HepG2 (cell line): ENCODE results near the gene REPIN1. TPM values are rescaled to one million over a fixed set of nuclear protein-coding genes. Genes with fewer than 3 reads are reported as not detected.

Experiments used
- ATAC-seq: fragments of 200-7000 bp; cut with Tn5 transposase; 3 replicates; pipeline ENCODE4 v1.9.1; 2020; ENCODE audit warnings: mild to moderate bottlenecking, moderate library complexity
- BruUV-seq: library from RNA; stranded (reverse); fragments of 400-500 nt; replicated peaks from 2 replicates; lab custom pipeline; 2021; lab: Mats Ljungman, UMichigan
- CTCF ChIA-PET: fragments of 300-600 bp; formaldehyde crosslinking; extraction: SDS; loops from one replicate; lab custom pipeline; 2021; ENCODE audit warnings: low total read pairs, inconsistent platforms, low intra/inter-chr PET ratio; lab: Yijun Ruan, JAX
- POLR2A ChIA-PET: fragments of 350-600 bp; sonication (Branson Sonifier 250); formaldehyde crosslinking; loops from one replicate; lab custom pipeline; 2020; ENCODE audit warnings: antibody characterized with exemption, inconsistent platforms; lab: Yijun Ruan, JAX
- DNase-seq: peaks from one replicate; pipeline ENCODE4 v3.0.0-alpha.2; 2015; ENCODE audit warnings: low spot score
- FAIRE-seq: peaks from 3 replicates; lab custom pipeline; 2011; peaks lifted over from hg19 to GRCh38; lab: Jason Lieb, UNC
- H2AFZ ChIP-seq: one replicate; pipeline ENCODE4 v1.6.1; 2011; ENCODE audit warnings: low read length, inconsistent platforms
- H3K27ac ChIP-seq: fragments of 300-600 bp; 3 replicates; pipeline ENCODE4 v1.8.0; 2011; ENCODE audit warnings: mixed run types, mild to moderate bottlenecking, mixed read lengths, low read length, inconsistent platforms; ENCODE audit not compliant: insufficient read depth; ENCODE audit errors: extremely low read length
- H3K27me3 ChIP-seq, 2 experiments: fragments of 200-600 bp in 1 of 2; 2 replicates in 1 of 2; 3 replicates in 1 of 2; pipeline versions ENCODE4 v1.6.0 to v1.8.0; 2011; ENCODE audit warnings: low read length in 2 of 2, mild to moderate bottlenecking in 2 of 2, moderate library complexity in 2 of 2, inconsistent platforms in 1 of 2; ENCODE audit not compliant: insufficient read depth in 2 of 2, control insufficient read depth in 1 of 2
- H3K36me3 ChIP-seq, 2 experiments: fragments of 200-600 bp in 1 of 2; replicated peaks in 1 of 2; 2 replicates in 1 of 2; 3 replicates in 1 of 2; pipeline versions ENCODE4 v1.5.1 to v1.8.0; 2011; ENCODE audit warnings: low read length in 2 of 2, inconsistent platforms in 1 of 2; ENCODE audit not compliant: insufficient read depth in 2 of 2, control insufficient read depth in 1 of 2
- H3K4me1 ChIP-seq: 2 replicates; pipeline ENCODE4 v1.5.1; 2012; ENCODE audit warnings: low read length, inconsistent platforms; ENCODE audit not compliant: insufficient read depth
- H3K4me2 ChIP-seq: 2 replicates; pipeline ENCODE4 v1.6.0; 2011; ENCODE audit warnings: low read depth, low read length, inconsistent platforms
- H3K4me3 ChIP-seq, 3 experiments: fragments of 200-600 bp in 1 of 3; sonication (generic), shearing (Covaris generic) in 1 of 3; replicated peaks in 1 of 3; 2 replicates each; pipeline ENCODE4 v1.5.1; 2011 to 2016; ENCODE audit warnings: low read length in 3 of 3, inconsistent platforms in 2 of 3, low read depth in 2 of 3, mild to moderate bottlenecking in 2 of 3, control low read depth in 1 of 3, mixed read lengths in 1 of 3; ENCODE audit not compliant: insufficient read depth in 1 of 3
- H3K79me2 ChIP-seq: one replicate; pipeline ENCODE4 v1.6.1; 2011; ENCODE audit warnings: low read length, inconsistent platforms; ENCODE audit not compliant: insufficient read depth
- H3K9ac ChIP-seq: 2 replicates; pipeline ENCODE4 v1.6.0; 2011; ENCODE audit warnings: mild to moderate bottlenecking, low read depth, low read length, inconsistent platforms; ENCODE audit not compliant: insufficient read depth
- H3K9me3 ChIP-seq: 2 replicates; pipeline ENCODE4 v1.5.1; 2012; ENCODE audit warnings: mild to moderate bottlenecking, low read length
- H4K20me1 ChIP-seq: 2 replicates; pipeline ENCODE4 v1.6.0; 2011; ENCODE audit warnings: inconsistent platforms, mild to moderate bottlenecking, low read length, moderate library complexity; ENCODE audit not compliant: insufficient read depth
- CREB1 ChIP-seq, 2 experiments: fragments of 450-650 bp in 1 of 2; IDR thresholded peaks; 2 replicates each; pipeline ENCODE4 v1.6.1; 2016 to 2017; ENCODE audit warnings: control low read depth in 1 of 2, mild to moderate bottlenecking in 1 of 2, missing compliant biosample characterization in 1 of 2, missing genetic modification characterization in 1 of 2
- HNRNPL ChIP-seq: fragments of 200-400 bp; formaldehyde crosslinking; IDR thresholded peaks from 2 replicates; pipeline ENCODE4 v1.6.1; 2017; ENCODE audit warnings: mild to moderate bottlenecking, low read depth, low read length
- HOXD1 ChIP-seq: sonication (generic); formaldehyde crosslinking; IDR thresholded peaks from 2 replicates; pipeline ENCODE4 v1.5.0; 2020; ENCODE audit warnings: missing genetic modification reagents
- MAZ ChIP-seq, 2 experiments: sonication (generic) in 1 of 2; formaldehyde crosslinking in 1 of 2; IDR thresholded peaks; 2 replicates each; pipeline versions ENCODE4 v1.5.0 to v1.6.1; 2012 to 2020; ENCODE audit warnings: low read depth in 2 of 2, mild to moderate bottlenecking in 2 of 2, borderline replicate concordance in 1 of 2, improper control_type of control experiment in 1 of 2, low read length in 1 of 2, missing genetic modification reagents in 1 of 2, moderate library complexity in 1 of 2
- SOX6 ChIP-seq, 2 experiments: fragments of 450-650 bp in 1 of 2; sonication (generic) in 1 of 2; formaldehyde crosslinking in 1 of 2; IDR thresholded peaks; 2 replicates each; pipeline versions ENCODE4 v1.4.0 to v1.6.1; 2017 to 2020; ENCODE audit warnings: antibody characterized with exemption in 1 of 2, mild to moderate bottlenecking in 1 of 2, missing genetic modification reagents in 1 of 2
- TAF15 ChIP-seq: fragments of 200-400 bp; formaldehyde crosslinking; IDR thresholded peaks from one replicate; pipeline ENCODE4 v1.6.1; 2018; ENCODE audit warnings: mild to moderate bottlenecking, low read depth, low read length; ENCODE audit not compliant: poor library complexity, severe bottlenecking
- ZNF430 ChIP-seq: sonication (generic); formaldehyde crosslinking; IDR thresholded peaks from 2 replicates; pipeline ENCODE4 v1.9.0; 2021; ENCODE audit warnings: mild to moderate bottlenecking, missing genetic modification reagents
- ZNF674 ChIP-seq: sonication (generic); formaldehyde crosslinking; IDR thresholded peaks from 2 replicates; pipeline ENCODE4 v1.5.0; 2020; ENCODE audit warnings: low read depth, mild to moderate bottlenecking, missing genetic modification reagents
- ZNF850 ChIP-seq: sonication (generic); formaldehyde crosslinking; conservative IDR thresholded peaks from 2 replicates; pipeline ENCODE4 v1.9.0; 2021; ENCODE audit warnings: mild to moderate bottlenecking, missing genetic modification reagents
- whole genome bisulfite sequencing: methylation state at CpG from one replicate; pipeline ENCODE4 v1.1.6; 2017; ENCODE audit warnings: low lambda C conversion rate; 5-methylcytosine and 5-hydroxymethylcytosine counted together
- in situ Hi-C: cut with HindIII; loops from 2 replicates; pipeline ENCODE4 v1.10.0; 2017; ENCODE audit warnings: low pct_unique_long_range_greater_than_20kb; ENCODE audit not compliant: extremely low pct_ligation_motif_present
- intact Hi-C: fragments of 100-400 bp; cut with micrococcal nuclease; formaldehyde crosslinking; loops from one replicate; pipeline ENCODE4 v1.10.0; 2022; ENCODE audit not compliant: unreplicated experiment
- polyA plus RNA-seq, 8 experiments: library from polyadenylated mRNA; depleted of rRNA in 3 of 8; stranded (reverse) in 7 of 8; unstranded in 1 of 8; fragments of >200 nt; fragmentation: Illumina TruSeq in 4 of 8; extraction: Trizol in 4 of 8; gene quantifications; 2 replicates each; pipeline versions ENCODE4 v1.2.1 to v1.2.3, GENCODE V29; 2011 to 2016; ENCODE audit warnings: low read depth in 4 of 8, missing spikeins in 1 of 8, mixed read lengths in 1 of 8; ENCODE audit not compliant: insufficient read depth in 1 of 8
- total RNA-seq, 5 experiments: library from RNA; depleted of rRNA; stranded (reverse); fragments of >200 nt; fragmentation: Illumina TruSeq; extraction: Trizol; gene quantifications; 2 replicates each; pipeline ENCODE4 v1.2.3, GENCODE V29; 2016; ENCODE audit warnings: low read depth in 1 of 5
- TF ChIP-seq, protein P1 (sequence below): sonication (generic); formaldehyde crosslinking; IDR thresholded peaks from 2 replicates; pipeline ENCODE4 v1.5.0; 2020; ENCODE audit warnings: mild to moderate bottlenecking, missing genetic modification reagents

The REPIN1 gene
- total and polyA plus RNA-seq, 2 of the 13 experiments (the other 11 are each of a cell fraction or from before 2014, with no cell fraction given), result 69.9 to 108 TPM

DNA sequence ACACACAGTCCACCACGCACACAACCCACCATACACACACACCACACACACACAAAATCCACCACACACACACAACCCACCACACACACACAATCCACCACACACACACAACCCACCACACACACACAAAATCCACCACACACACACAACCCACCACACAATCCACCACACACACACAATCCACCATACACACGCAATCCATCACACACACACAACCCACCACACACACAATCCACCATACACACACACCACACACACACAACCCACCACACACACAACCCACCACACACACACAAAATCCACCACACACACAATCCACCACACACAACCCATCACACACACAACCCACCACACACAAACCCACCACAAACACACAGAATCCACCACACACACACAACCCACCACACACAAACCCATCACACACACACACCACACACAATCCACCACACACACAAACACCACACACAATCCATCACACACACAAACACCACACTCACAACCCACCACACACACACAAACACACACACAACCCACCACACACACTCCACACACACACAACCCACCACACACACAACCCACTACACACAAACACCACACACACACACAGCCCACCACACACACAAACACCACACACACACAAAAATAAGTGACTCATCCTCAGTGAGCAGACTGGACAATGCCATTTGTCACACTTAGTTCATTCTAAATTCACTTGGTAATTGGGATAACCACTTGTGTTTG is 8.8 kb upstream of the REPIN1 start (continued):
- no peak for TF ChIP-seq HOXD1 (CRISPR knock-in tag)
- TF ChIP-seq ZNF430 (CRISPR knock-in tag), result no peak
- TF ChIP-seq ZNF850 (CRISPR knock-in tag), result no peak
- TF ChIP-seq HNRNPL, result peak; percentile 82
- 0 out of 2 replicates have a peak, but pooled peaks have one; percentile 5 for TF ChIP-seq CREB1 (IDR thresholded peaks at IDR 0.05)
- TF ChIP-seq CREB1 (CRISPR knock-in tag; IDR thresholded peaks at IDR 0.05), result no peak
- TF ChIP-seq SOX6 (IDR thresholded peaks at IDR 0.05), result no peak
- TF ChIP-seq SOX6 (CRISPR knock-in tag; IDR thresholded peaks at IDR 0.05), result no peak
- TF ChIP-seq ZNF674 (CRISPR knock-in tag), result no peak
- no peak for TF ChIP-seq TAF15

- WGBS, result 53% methylated on average over 5 of the region's 5 CpGs
- TF ChIP-seq, protein P1, sequence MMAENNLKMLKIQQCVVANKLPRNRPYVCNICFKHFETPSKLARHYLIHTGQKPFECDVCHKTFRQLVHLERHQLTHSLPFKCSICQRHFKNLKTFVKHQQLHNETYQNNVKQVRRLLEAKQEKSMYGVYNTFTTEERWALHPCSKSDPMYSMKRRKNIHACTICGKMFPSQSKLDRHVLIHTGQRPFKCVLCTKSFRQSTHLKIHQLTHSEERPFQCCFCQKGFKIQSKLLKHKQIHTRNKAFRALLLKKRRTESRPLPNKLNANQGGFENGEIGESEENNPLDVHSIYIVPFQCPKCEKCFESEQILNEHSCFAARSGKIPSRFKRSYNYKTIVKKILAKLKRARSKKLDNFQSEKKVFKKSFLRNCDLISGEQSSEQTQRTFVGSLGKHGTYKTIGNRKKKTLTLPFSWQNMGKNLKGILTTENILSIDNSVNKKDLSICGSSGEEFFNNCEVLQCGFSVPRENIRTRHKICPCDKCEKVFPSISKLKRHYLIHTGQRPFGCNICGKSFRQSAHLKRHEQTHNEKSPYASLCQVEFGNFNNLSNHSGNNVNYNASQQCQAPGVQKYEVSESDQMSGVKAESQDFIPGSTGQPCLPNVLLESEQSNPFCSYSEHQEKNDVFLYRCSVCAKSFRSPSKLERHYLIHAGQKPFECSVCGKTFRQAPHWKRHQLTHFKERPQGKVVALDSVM (CRISPR knock-in tag), result peak; percentile 61; the same call in 1 of the 2 replicates
- no peak for TF ChIP-seq MAZ (IDR thresholded peaks at IDR 0.05; ENCODE audit: borderline replicate concordance, low read depth, low read length)
- TF ChIP-seq MAZ (CRISPR knock-in tag; IDR thresholded peaks at IDR 0.05; ENCODE audit: low read depth), result no peak
- no peaks in the 10 kb centered on the region for H3K27me3 ChIP-seq
- ChIA-PET POLR2A (interaction anchor here (1.3 to 2.0 kb wide), 3 partner anchors 17 to 28 kb away, joined by 3 to 7 read pairs (median 6); no protein-coding TSS in a partner anchor), CTCF (no interaction called here)
- no peaks in the 10 kb centered on the region for H3K79me2 ChIP-seq
- H3K9ac ChIP-seq, result no peak overlapping the region
- in situ Hi-C loops, result no loop called here
- peaks cover 50% of the 10 kb centered on the region for H3K4me1 ChIP-seq
- no peak overlapping the region for H3K27ac ChIP-seq
- H3K4me3 ChIP-seq, result no peak overlapping the region
- no peak overlapping the region for H2AFZ ChIP-seq
- no peaks in the 10 kb centered on the region for H4K20me1 ChIP-seq
- H3K4me2 ChIP-seq, result no peak overlapping the region
- DNase-seq (no peak), ATAC-seq (no peak), FAIRE-seq (no peak)
- intact Hi-C loops, result no loop called here
- BruUV-seq, result no TSS peak
- no peaks in the 10 kb centered on the region for H3K36me3 ChIP-seq
- H3K9me3 ChIP-seq, result no peaks in the 10 kb centered on the region
These were observed 8.1 kb upstream of the REPIN1 start for GRCh38 chr7:150360363-150361058.
